HG03575 (cell line): Measurements from ENCODE around the gene WDR70.
"Not testable (repeated sequence)": the region's sequence is repeated elsewhere in the genome, so short reads cannot be mapped to it uniquely, and the experiment has no call there.

ENCODE experiments used
- ATAC-seq: cut with Tn5 transposase; IDR thresholded peaks from one replicate; pipeline ENCODE4 v1.9.1; 2021; ENCODE audit not compliant: unreplicated experiment, insufficient number of reproducible peaks, low FRiP score; ENCODE audit errors: extremely low read depth

Gene WDR70

GRCh38 chr5:37604290-37604689 is 225.2 kb downstream of the WDR70 start:
- no peak for ATAC-seq

- no peak for ATAC-seq
Measured at GRCh38 chr5:37606148-37606547, 227.0 kb downstream of the WDR70 start.

- no peak for ATAC-seq
Measured at GRCh38 chr5:37606632-37607248, 227.6 kb downstream of the WDR70 start.

GRCh38 chr5:37615184-37615583 is 236.1 kb downstream of the WDR70 start:
- no peak for ATAC-seq

- no peak for ATAC-seq
Measured at GRCh38 chr5:37619353-37619752, 240.2 kb downstream of the WDR70 start.

- ATAC-seq = not testable (repeated sequence)
Measured at GRCh38 chr5:37622354-37622753, 243.2 kb downstream of the WDR70 start.

GRCh38 chr5:37626266-37626665 is 247.1 kb downstream of the WDR70 start:
- ATAC-seq = no peak

- ATAC-seq = no peak
Measured at GRCh38 chr5:37628876-37629275, 249.8 kb downstream of the WDR70 start.

GRCh38 chr5:37631939-37632338 is 252.8 kb downstream of the WDR70 start:
- ATAC-seq = no peak

GRCh38 chr5:37637165-37637845 is 258.2 kb downstream of the WDR70 start:
- no peak for ATAC-seq

GRCh38 chr5:37638897-37639296 is 259.8 kb downstream of the WDR70 start:
- no peak for ATAC-seq

GRCh38 chr5:37640088-37640487 is 261.0 kb downstream of the WDR70 start:
- no peak for ATAC-seq

- no peak for ATAC-seq
Measured at GRCh38 chr5:37641933-37642332, 262.8 kb downstream of the WDR70 start.

- ATAC-seq = no peak
Measured at GRCh38 chr5:37645707-37646106, 266.6 kb downstream of the WDR70 start.

- ATAC-seq = not testable (repeated sequence)
Measured at GRCh38 chr5:37654566-37654965, 275.4 kb downstream of the WDR70 start.

GRCh38 chr5:37657046-37657445 is 277.9 kb downstream of the WDR70 start:
- no peak for ATAC-seq

- ATAC-seq = no peak
Measured at GRCh38 chr5:37658440-37658839, 279.3 kb downstream of the WDR70 start.

- ATAC-seq = no peak
Measured at GRCh38 chr5:37660319-37660718, 281.2 kb downstream of the WDR70 start.

- ATAC-seq = no peak
Measured at GRCh38 chr5:37661227-37661920, 282.3 kb downstream of the WDR70 start.

GRCh38 chr5:37661951-37662350 is 282.8 kb downstream of the WDR70 start:
- ATAC-seq = no peak
